ENCODE data around the gene MACROD2.

The MACROD2 gene

DNA sequence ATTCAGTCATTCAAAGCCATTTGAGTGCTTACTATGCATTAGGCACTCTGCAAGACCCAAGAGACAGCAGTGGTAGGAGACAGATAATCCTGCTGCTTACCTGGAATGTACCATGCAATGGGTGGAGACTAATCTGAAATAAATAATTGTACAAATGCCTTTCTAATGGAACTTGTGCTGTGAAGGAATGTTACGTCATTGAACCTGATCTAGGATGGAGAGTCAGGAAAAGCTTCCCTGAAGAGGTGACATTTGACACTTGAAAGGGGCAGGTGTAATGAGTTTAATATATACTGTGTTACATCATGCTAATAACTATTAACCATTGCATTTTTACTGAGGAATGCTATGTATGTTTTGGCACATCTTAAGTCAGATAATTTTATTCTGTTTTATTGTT is 833.1 kb downstream of the MACROD2 start:
- in situ Hi-C loops (cut with HindIII; ENCODE audit: low pct_unique_long_range_greater_than_20kb, low sequenced_read_pairs) = no loop called here
- no peak for DNase-seq (ENCODE audit: low read depth in 1 of 2, low spot score in 1 of 2)
- TF ChIP-seq JUND (IDR thresholded peaks at IDR 0.05; ENCODE audit: low read depth) = no peak

GRCh38 chr20:14829906-14830305 is 834.6 kb downstream of the MACROD2 start:
- in situ Hi-C loops (cut with HindIII; ENCODE audit: low pct_unique_long_range_greater_than_20kb, low sequenced_read_pairs) = no loop called here
- TF ChIP-seq JUND (IDR thresholded peaks at IDR 0.05; ENCODE audit: low read depth) = no peak

DNA sequence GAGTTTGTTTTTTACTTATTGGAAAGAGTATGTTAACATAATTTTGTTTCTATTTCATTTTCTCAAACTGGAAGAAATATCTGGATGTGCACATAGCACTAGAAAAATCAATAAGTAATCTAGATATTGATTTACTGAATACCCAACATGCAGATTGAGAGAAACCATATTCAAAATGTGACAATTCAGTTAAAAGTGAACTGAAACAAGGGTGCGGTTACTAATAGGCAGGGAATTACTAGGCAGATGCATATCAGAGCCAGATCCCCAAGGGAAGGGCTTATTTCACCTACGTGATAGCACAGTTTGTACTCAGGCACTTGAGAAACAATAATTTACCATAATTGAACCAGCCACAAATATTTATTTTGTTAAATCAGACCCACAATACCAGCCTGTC is 835.1 kb downstream of the MACROD2 start:
- no peak for TF ChIP-seq JUND (IDR thresholded peaks at IDR 0.05; ENCODE audit: low read depth)
- DNase-seq (ENCODE audit: low read depth in 1 of 2, low spot score in 1 of 2) = no peak
- in situ Hi-C loops (cut with HindIII; ENCODE audit: low pct_unique_long_range_greater_than_20kb, low sequenced_read_pairs) = no loop called here

More at GRCh38 chr20:14829906-14830305, 834.6 kb downstream of the MACROD2 start:
- DNase-seq (ENCODE audit: low read depth in 1 of 2, low spot score in 1 of 2) = no peak

- DNase-seq (ENCODE audit: low read depth in 1 of 2, low spot score in 1 of 2) = no peak
- in situ Hi-C loops (cut with HindIII; ENCODE audit: low pct_unique_long_range_greater_than_20kb, low sequenced_read_pairs) = no loop called here
- no peak for TF ChIP-seq JUND (IDR thresholded peaks at IDR 0.05; ENCODE audit: low read depth)
These were observed 835.6 kb downstream of the MACROD2 start for GRCh38 chr20:14830899-14831298.

- TF ChIP-seq JUND (IDR thresholded peaks at IDR 0.05; ENCODE audit: low read depth) = no peak
- in situ Hi-C loops (cut with HindIII; ENCODE audit: low pct_unique_long_range_greater_than_20kb, low sequenced_read_pairs) = no loop called here
- DNase-seq (ENCODE audit: low read depth in 1 of 2, low spot score in 1 of 2) = no peak
These were observed 837.3 kb downstream of the MACROD2 start for GRCh38 chr20:14832630-14833029.

DNA sequence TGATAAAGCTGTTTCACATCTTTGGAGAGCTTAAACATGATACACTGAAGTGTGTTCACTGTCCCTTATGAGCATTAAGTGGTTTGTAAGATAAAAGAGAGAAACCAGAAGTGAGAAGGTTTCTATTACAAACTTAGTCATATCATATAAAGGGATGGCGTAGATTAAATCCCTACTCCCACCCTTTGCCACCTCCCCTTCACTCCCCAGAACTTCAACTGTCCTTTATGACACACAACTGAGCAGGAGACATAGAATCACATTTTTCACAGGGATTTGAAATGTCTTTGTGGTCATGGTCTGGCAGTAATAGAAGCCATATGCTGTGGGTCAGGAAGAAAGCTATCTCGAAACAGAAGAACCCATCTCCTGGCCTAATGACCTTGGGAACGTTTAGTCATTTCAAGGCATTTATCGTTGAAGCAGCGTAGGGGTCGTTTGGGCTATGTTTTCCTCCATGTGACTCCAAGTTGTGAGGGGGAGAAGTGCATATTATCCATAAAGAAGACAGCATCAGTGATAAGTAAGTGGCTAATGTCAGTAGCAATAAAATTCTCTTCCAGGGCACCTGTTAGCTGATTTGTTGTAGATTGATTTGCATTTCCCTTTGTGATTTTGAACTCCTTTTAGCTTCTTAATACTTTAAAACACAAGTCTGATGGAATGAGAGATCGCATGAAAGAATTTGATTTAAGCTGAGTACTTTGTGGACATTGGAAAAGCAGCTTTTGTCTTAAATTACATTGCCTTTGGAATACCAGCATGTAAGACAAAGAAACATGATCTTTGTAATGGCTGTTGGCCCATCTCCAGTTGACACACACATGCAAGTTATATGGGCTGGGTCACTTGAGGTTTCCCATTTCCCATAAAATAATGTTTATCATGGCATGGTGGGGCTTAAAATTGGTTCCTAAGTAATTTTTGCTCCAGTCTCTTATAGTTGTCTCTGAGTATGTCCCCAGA is 843.6 kb downstream of the MACROD2 start:
- in situ Hi-C loops (cut with HindIII; ENCODE audit: low pct_unique_long_range_greater_than_20kb, low sequenced_read_pairs) = no loop called here
- no peak for TF ChIP-seq JUND (IDR thresholded peaks at IDR 0.05; ENCODE audit: low read depth)
- peak in 1 of 2 experiments; percentile 11 for DNase-seq (ENCODE audit: low read depth in 1 of 2, low spot score in 1 of 2)

- in situ Hi-C loops (cut with HindIII; ENCODE audit: low pct_unique_long_range_greater_than_20kb, low sequenced_read_pairs) = no loop called here
- DNase-seq (ENCODE audit: low read depth in 1 of 2, low spot score in 1 of 2) = peak in 1 of 2 experiments; percentile 34
- TF ChIP-seq JUND (IDR thresholded peaks at IDR 0.05; ENCODE audit: low read depth) = no peak
These were observed 850.2 kb downstream of the MACROD2 start for GRCh38 chr20:14845199-14846160.

DNA sequence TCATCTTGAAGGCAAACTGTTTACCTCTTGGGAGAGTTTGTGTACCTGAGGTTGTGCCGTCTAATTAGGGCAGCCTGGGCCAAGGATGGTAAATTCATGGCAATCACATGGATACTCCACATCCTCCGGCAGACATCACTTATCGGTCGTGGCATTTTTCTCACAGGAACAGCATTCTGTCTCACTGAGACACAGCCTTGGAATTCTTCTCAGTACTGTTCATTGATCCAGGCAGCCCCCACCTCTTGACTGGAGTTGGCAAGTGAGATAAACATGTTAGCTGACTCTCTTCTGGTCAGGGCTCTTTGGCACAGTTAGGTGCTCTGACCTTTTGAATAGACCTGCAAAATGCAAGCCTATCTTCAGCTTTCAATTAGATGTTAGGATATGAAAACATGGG is 853.5 kb downstream of the MACROD2 start:
- no peak for DNase-seq (ENCODE audit: low read depth in 1 of 2, low spot score in 1 of 2)
- in situ Hi-C loops (cut with HindIII; ENCODE audit: low pct_unique_long_range_greater_than_20kb, low sequenced_read_pairs) = no loop called here
- TF ChIP-seq JUND (IDR thresholded peaks at IDR 0.05; ENCODE audit: low read depth) = no peak

- in situ Hi-C loops (cut with HindIII; ENCODE audit: low pct_unique_long_range_greater_than_20kb, low sequenced_read_pairs) = no loop called here
These were observed 857.8 kb downstream of the MACROD2 start for GRCh38 chr20:14853079-14853478.

DNA sequence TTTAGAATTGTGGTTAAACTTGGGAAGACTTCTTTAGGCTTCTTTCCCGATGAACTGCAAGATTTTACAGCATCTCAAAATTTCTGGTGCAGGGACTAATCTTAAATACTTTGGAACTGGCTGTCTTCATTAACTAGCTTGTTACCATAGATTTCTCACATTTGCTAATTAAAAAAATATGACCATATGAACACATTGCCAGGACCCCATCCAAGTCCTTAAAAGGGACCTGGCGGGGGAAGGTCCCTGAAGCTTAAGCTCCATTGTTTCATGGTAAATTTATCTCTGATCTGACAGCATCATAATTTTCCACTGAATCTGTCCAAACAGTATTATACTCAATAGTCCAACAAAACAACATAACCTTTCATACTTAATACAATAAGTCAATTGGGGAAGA is 859.9 kb downstream of the MACROD2 start:
- DNase-seq (ENCODE audit: low read depth in 1 of 2, low spot score in 1 of 2) = no peak
- TF ChIP-seq JUND (IDR thresholded peaks at IDR 0.05; ENCODE audit: low read depth) = no peak
- in situ Hi-C loops (cut with HindIII; ENCODE audit: low pct_unique_long_range_greater_than_20kb, low sequenced_read_pairs) = no loop called here

More at GRCh38 chr20:14853079-14853478, 857.8 kb downstream of the MACROD2 start:
- no peak for TF ChIP-seq JUND (IDR thresholded peaks at IDR 0.05; ENCODE audit: low read depth)
- no peak for DNase-seq (ENCODE audit: low read depth in 1 of 2, low spot score in 1 of 2)

GRCh38 chr20:14859627-14860026 is 864.3 kb downstream of the MACROD2 start:
- no peak for TF ChIP-seq JUND (IDR thresholded peaks at IDR 0.05; ENCODE audit: low read depth)
- no peak for DNase-seq (ENCODE audit: low read depth in 1 of 2, low spot score in 1 of 2)
- in situ Hi-C loops (cut with HindIII; ENCODE audit: low pct_unique_long_range_greater_than_20kb, low sequenced_read_pairs) = no loop called here

GRCh38 chr20:14860410-14860814 is 865.1 kb downstream of the MACROD2 start:
- in situ Hi-C loops (cut with HindIII; ENCODE audit: low pct_unique_long_range_greater_than_20kb, low sequenced_read_pairs) = no loop called here
- no peak for DNase-seq (ENCODE audit: low read depth in 1 of 2, low spot score in 1 of 2)
- TF ChIP-seq JUND (IDR thresholded peaks at IDR 0.05; ENCODE audit: low read depth) = no peak

Measured in T47D (cell line).